Type B pancreatic cell (in vitro differentiated cells): Measurements from ENCODE around the gene RTRAF. TPM values are rescaled to one million over a fixed set of nuclear protein-coding genes. Genes with fewer than 3 reads are reported as not detected.

ENCODE experiments used
- DNase-seq: peaks from one replicate; pipeline ENCODE4 v3.0.0; 2021; ENCODE audit warnings: mixed read lengths; ENCODE audit not compliant: unreplicated experiment; ENCODE audit errors: extremely low spot score
- H3K27ac Mint-ChIP-seq: 2 replicates; pipeline ENCODE4 v1.8.0; 2021; ENCODE audit warnings: mild to moderate bottlenecking, mixed read lengths
- H3K27me3 Mint-ChIP-seq: 2 replicates; pipeline ENCODE4 v1.8.0; 2021; ENCODE audit warnings: mixed read lengths
- H3K36me3 Mint-ChIP-seq: 2 replicates; pipeline ENCODE4 v1.8.0; 2021; ENCODE audit warnings: mixed read lengths
- H3K4me1 Mint-ChIP-seq: one replicate; pipeline ENCODE4 v1.8.0; 2021; ENCODE audit warnings: mixed read lengths; ENCODE audit not compliant: unreplicated experiment
- H3K4me3 Mint-ChIP-seq: 2 replicates; pipeline ENCODE4 v1.8.0; 2021; ENCODE audit warnings: mild to moderate bottlenecking, mixed read lengths
- H3K9me3 Mint-ChIP-seq: 2 replicates; pipeline ENCODE4 v1.8.0; 2021; ENCODE audit warnings: mixed read lengths
- total RNA-seq: library from RNA; stranded (reverse); gene quantifications from 2 replicates; pipeline ENCODE4 v1.2.1, GENCODE V29; 2021; ENCODE audit warnings: low replicate concordance
- TF ChIP-seq, protein P1 (sequence below): fragments of 200-600 bp; sonication (generic); conservative IDR thresholded peaks from 2 replicates; pipeline ENCODE4 v1.5.0; 2021; ENCODE audit warnings: antibody characterized with exemption, mild to moderate bottlenecking

The RTRAF gene
- total RNA-seq, 1 donor from 2014 or later, result 206 TPM

DNA sequence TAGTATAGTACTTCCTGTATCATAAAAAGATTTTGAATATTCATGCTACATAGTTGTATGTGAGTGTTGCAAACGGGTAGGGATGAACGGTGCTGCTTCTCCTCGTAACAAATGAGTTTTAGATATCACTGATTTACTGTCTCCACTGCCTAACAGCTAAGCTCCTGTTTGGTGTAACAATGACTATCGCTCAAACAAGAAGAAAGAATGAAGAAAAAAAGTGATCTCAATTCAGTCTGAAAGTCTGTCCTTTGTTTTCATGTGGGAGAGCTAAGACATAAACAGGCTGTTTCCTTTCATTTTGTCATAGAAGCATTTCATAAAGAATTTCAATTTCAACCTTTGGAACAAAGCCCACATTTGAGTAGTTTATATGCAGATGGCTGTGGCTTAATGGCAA lies 26.1 kb upstream of the RTRAF start:
- TF ChIP-seq, protein P1, sequence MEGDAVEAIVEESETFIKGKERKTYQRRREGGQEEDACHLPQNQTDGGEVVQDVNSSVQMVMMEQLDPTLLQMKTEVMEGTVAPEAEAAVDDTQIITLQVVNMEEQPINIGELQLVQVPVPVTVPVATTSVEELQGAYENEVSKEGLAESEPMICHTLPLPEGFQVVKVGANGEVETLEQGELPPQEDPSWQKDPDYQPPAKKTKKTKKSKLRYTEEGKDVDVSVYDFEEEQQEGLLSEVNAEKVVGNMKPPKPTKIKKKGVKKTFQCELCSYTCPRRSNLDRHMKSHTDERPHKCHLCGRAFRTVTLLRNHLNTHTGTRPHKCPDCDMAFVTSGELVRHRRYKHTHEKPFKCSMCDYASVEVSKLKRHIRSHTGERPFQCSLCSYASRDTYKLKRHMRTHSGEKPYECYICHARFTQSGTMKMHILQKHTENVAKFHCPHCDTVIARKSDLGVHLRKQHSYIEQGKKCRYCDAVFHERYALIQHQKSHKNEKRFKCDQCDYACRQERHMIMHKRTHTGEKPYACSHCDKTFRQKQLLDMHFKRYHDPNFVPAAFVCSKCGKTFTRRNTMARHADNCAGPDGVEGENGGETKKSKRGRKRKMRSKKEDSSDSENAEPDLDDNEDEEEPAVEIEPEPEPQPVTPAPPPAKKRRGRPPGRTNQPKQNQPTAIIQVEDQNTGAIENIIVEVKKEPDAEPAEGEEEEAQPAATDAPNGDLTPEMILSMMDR, result no peak
- H3K36me3 Mint-ChIP-seq, result peaks cover 21% of the 10 kb centered on the region
- no peak for DNase-seq
- H3K27me3 Mint-ChIP-seq, result no peaks in the 10 kb centered on the region
- H3K9me3 Mint-ChIP-seq, result peaks cover 20% of the 10 kb centered on the region
- H3K27ac Mint-ChIP-seq, result no peak overlapping the region
- peak overlapping the region; percentile 13 for H3K4me3 Mint-ChIP-seq
- peaks cover 12% of the 10 kb centered on the region for H3K4me1 Mint-ChIP-seq

DNA sequence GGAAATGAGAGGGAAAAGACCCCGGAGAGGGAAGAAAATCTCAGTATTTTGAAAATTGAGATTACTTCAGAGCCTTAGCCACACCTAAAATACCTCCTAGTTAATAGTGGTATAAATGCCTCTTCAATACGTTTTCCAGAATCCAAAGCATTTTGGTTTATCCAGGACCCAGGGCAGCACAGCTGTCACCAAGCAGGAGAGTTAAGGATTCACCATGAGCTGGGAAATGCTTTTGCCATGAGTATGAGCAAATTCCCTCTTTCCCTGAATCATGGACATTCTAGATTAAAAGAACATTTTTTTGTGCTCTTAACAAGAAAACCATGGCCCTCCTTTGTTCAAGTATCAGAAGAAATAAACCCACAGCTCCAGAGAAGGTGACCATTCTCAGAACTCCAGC lies 21.8 kb upstream of the RTRAF start:
- TF ChIP-seq, protein P1, result no peak
- Mint-ChIP-seq H3K9me3 (no peaks in the 10 kb centered on the region), H3K4me3 (no peak overlapping the region), H3K27ac (no peak overlapping the region), H3K27me3 (no peaks in the 10 kb centered on the region), H3K36me3 (no peaks in the 10 kb centered on the region), H3K4me1 (peaks cover 15% of the 10 kb centered on the region)
- DNase-seq, result no peak

DNA sequence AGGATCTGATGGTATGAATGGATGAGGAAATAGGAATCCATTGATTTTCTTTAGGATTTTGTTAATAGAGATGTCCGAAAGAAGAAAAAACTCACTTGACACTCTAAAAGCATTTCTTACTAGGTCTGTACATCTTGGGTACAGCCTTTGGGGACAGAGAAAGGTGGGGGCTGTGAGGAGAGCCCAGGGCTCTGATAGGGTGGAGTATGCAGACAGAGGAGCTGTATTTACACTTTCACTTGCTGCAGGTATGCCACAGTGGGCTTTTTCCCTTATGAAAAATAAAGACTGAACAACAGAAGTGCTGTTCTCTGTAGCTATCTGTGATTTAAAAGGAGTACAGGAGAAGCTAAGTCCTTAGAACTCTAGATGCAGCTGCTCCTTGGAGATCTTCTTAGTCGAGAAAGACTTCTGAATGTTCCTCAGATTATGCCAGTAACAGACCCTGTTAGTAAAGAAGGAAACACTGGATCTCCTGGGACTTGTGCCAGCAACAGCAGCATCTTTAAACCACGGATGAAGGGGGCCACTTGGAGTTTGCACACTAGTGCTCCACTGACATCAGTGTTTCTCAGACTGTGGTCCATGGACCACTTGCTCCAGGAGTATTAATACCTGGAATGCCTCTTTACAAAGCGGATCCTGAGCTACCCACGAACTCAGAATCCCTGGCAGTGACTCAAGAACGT lies 19.4 kb upstream of the RTRAF start:
- H3K36me3 Mint-ChIP-seq, result no peaks in the 10 kb centered on the region
- no peak for DNase-seq
- TF ChIP-seq, protein P1, result no peak
- H3K27me3 Mint-ChIP-seq, result no peaks in the 10 kb centered on the region
- H3K4me3 Mint-ChIP-seq, result no peak overlapping the region
- H3K9me3 Mint-ChIP-seq, result no peaks in the 10 kb centered on the region
- H3K27ac Mint-ChIP-seq, result no peak overlapping the region
- peaks cover 7% of the 10 kb centered on the region for H3K4me1 Mint-ChIP-seq

DNA sequence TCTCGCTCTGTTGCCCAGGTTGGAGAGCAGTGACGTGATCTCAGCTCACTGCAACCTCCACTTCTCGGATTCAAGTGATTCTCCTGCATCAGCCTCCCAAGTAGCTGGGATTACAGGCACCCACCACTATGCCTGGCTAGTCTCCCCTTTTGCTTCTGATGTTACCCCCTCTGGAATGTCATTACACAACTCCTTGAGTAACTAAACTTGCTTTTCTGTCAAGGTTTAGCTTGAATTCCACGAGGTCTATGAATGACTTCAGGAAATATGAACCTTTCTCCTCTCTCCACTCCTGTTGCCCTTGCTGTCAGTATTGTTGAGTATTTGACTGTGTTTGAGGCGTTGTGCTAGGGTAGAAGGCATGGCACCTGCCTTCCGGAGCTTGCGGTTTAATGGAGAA lies 16.8 kb upstream of the RTRAF start:
- Mint-ChIP-seq H3K27ac (no peak overlapping the region), H3K36me3 (no peaks in the 10 kb centered on the region), H3K9me3 (no peaks in the 10 kb centered on the region), H3K4me1 (peaks cover 7% of the 10 kb centered on the region), H3K27me3 (no peaks in the 10 kb centered on the region), H3K4me3 (no peak overlapping the region)
- TF ChIP-seq, protein P1, result no peak
- DNase-seq, result no peak

DNA sequence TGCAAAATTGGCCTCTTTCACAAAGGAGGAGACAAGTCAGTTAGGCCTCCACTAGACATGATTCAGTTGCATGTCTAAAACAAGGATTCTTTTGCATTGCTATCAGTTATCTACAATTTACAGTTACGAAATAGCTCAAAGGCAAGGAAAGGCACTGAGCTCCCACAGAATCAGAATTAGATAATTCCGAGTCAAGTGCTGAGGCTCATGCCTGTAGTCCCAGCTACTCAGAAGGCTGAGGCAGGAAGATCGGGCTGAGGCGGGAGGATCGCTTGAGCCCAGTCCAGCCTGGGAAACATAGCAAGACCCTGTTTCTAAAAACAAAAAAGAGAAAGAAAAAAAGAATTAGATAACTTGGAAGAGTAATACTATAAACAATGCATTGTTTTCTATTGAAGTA lies 12.3 kb upstream of the RTRAF start:
- peaks cover 28% of the 10 kb centered on the region for H3K27me3 Mint-ChIP-seq
- TF ChIP-seq, protein P1, result no peak

More for the DNA sequence above, 12.3 kb upstream of the RTRAF start:
- peaks cover 5% of the 10 kb centered on the region for H3K4me1 Mint-ChIP-seq
- H3K9me3 Mint-ChIP-seq, result no peaks in the 10 kb centered on the region
- no peak overlapping the region for H3K4me3 Mint-ChIP-seq
- no peak for DNase-seq
- H3K27ac Mint-ChIP-seq, result no peak overlapping the region
- H3K36me3 Mint-ChIP-seq, result no peaks in the 10 kb centered on the region
